HG02623 (cell line): ENCODE results near the gene CES5A.
"Not testable (repeated sequence)": the region's sequence is repeated elsewhere in the genome, so short reads cannot be mapped to it uniquely, and the experiment has no call there.

Experiments used
- ATAC-seq: cut with Tn5 transposase; IDR thresholded peaks from one replicate; pipeline ENCODE4 v1.9.1; 2021; ENCODE audit warnings: moderate library complexity; ENCODE audit not compliant: unreplicated experiment

The CES5A gene

GRCh38 chr16:55830658-55831294, 44.4 kb downstream of the CES5A start:
- no peak for ATAC-seq

GRCh38 chr16:55829232-55829631, 45.9 kb downstream of the CES5A start:
- ATAC-seq: not testable (repeated sequence)

GRCh38 chr16:55828680-55829079, 46.5 kb downstream of the CES5A start:
- no peak for ATAC-seq

GRCh38 chr16:55825115-55825728, 50.0 kb downstream of the CES5A start:
- no peak for ATAC-seq

GRCh38 chr16:55824473-55825000, 50.6 kb downstream of the CES5A start:
- no peak for ATAC-seq

GRCh38 chr16:55822280-55822810, 52.8 kb downstream of the CES5A start:
- no peak for ATAC-seq

GRCh38 chr16:55821210-55821609, 54.0 kb downstream of the CES5A start:
- no peak for ATAC-seq

GRCh38 chr16:55820615-55821014, 54.6 kb downstream of the CES5A start:
- ATAC-seq: no peak

- no peak for ATAC-seq
These were observed 57.8 kb downstream of the CES5A start for GRCh38 chr16:55817236-55817912.

- ATAC-seq: not testable (repeated sequence)
These were observed 59.0 kb downstream of the CES5A start for GRCh38 chr16:55816222-55816621.

- ATAC-seq: no peak
These were observed 59.9 kb downstream of the CES5A start for GRCh38 chr16:55815320-55815719.

GRCh38 chr16:55814174-55814573, 61.0 kb downstream of the CES5A start:
- ATAC-seq: not testable (repeated sequence)

- not testable (repeated sequence) for ATAC-seq
These were observed 61.4 kb downstream of the CES5A start for GRCh38 chr16:55813730-55814129.

- ATAC-seq: no peak
These were observed 62.2 kb downstream of the CES5A start for GRCh38 chr16:55812951-55813350.

GRCh38 chr16:55811811-55812210, 63.4 kb downstream of the CES5A start:
- no peak for ATAC-seq

- ATAC-seq: no peak
These were observed 64.7 kb downstream of the CES5A start for GRCh38 chr16:55810451-55810961.

- no peak for ATAC-seq
These were observed 65.3 kb downstream of the CES5A start for GRCh38 chr16:55809851-55810250.

GRCh38 chr16:55809386-55809785, 65.8 kb downstream of the CES5A start:
- no peak for ATAC-seq

- ATAC-seq: not testable (repeated sequence)
These were observed 66.9 kb downstream of the CES5A start for GRCh38 chr16:55808286-55808685.

GRCh38 chr16:55805104-55805503, 70.1 kb downstream of the CES5A start:
- ATAC-seq: not testable (repeated sequence)

GRCh38 chr16:55803681-55804080, 71.5 kb downstream of the CES5A start:
- not testable (repeated sequence) for ATAC-seq
